Nephron (organoid): ENCODE results near the gene NAV2.

ENCODE experiments used
- H3K27ac Mint-ChIP-seq, 3 experiments: 2 replicates each; pipeline ENCODE4 v1.8.0; 2020; ENCODE audit warnings: mixed read lengths in 3 of 3, mild to moderate bottlenecking in 2 of 3, moderate library complexity in 1 of 3
- H3K27me3 Mint-ChIP-seq: 2 replicates; pipeline ENCODE4 v1.8.0; 2021; ENCODE audit warnings: low read depth, mild to moderate bottlenecking, moderate library complexity, mixed read lengths
- H3K36me3 Mint-ChIP-seq: 2 replicates; pipeline ENCODE4 v1.8.0; 2020; ENCODE audit warnings: low read depth, mixed read lengths
- H3K4me1 Mint-ChIP-seq: 2 replicates; pipeline ENCODE4 v1.8.0; 2020; ENCODE audit warnings: mixed read lengths
- H3K4me3 Mint-ChIP-seq, 3 experiments: 2 replicates each; pipeline ENCODE4 v1.8.0; 2020; ENCODE audit warnings: mild to moderate bottlenecking in 3 of 3, mixed read lengths in 3 of 3, moderate library complexity in 2 of 3
- H3K9me3 Mint-ChIP-seq: 2 replicates; pipeline ENCODE4 v1.8.0; 2020; ENCODE audit warnings: mixed read lengths
- CTCF ChIP-seq, 3 experiments: fragments of 200-600 bp; sonication (generic); IDR thresholded peaks; one replicate each; pipeline ENCODE4 v1.5.0; 2021; ENCODE audit warnings: antibody characterized with exemption in 3 of 3; ENCODE audit not compliant: unreplicated experiment in 3 of 3

Gene NAV2

DNA sequence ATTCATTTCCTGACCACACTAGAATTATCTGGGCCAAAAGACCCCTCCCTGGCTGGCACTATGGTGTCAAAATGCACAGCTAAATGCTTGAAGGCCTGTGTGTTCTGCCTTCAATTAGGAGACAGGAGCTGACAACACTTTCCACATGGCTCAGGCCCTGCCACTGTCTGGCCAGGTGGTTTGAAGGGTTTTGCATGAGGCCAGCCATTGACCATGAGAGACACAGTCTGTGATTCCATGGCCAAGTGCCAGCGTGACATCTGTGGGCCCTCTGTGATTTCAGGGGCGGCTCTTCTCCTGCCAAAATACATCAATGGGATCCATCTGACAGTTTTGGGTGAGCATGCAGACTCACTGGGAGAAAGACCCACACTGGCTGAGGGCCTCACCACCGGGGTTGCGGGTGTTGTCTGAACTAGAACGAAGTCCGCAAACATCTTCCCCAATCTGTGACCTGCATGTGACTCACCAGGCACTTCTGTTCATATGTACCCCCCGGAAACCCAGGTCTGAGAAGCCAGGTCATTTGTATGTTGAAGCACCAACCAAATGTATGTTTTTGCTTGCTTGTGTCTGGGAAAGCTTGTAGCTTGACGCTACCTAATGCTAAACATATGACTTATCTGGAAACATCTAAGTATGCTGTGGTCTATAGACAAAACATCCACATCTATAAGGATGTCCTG, 20.7 kb upstream of the NAV2 start:
- H3K4me3 Mint-ChIP-seq, result no peak overlapping the region
- H3K36me3 Mint-ChIP-seq, result no peaks in the 10 kb centered on the region
- no peak overlapping the region for H3K27ac Mint-ChIP-seq
- no peak for TF ChIP-seq CTCF (IDR thresholded peaks at IDR 0.05; ENCODE audit: unreplicated experiment in 3 of 3)
- H3K27me3 Mint-ChIP-seq, result peaks cover 15% of the 10 kb centered on the region
- no peaks in the 10 kb centered on the region for H3K9me3 Mint-ChIP-seq
- peaks cover 8% of the 10 kb centered on the region for H3K4me1 Mint-ChIP-seq

GRCh38 chr11:19693146-19693545, 19.5 kb upstream of the NAV2 start:
- no peaks in the 10 kb centered on the region for H3K36me3 Mint-ChIP-seq
- H3K9me3 Mint-ChIP-seq, result no peaks in the 10 kb centered on the region

GRCh38 chr11:19694796-19695345, 17.8 kb upstream of the NAV2 start:
- H3K36me3 Mint-ChIP-seq, result no peaks in the 10 kb centered on the region
- peaks cover 16% of the 10 kb centered on the region for H3K4me1 Mint-ChIP-seq
- no peaks in the 10 kb centered on the region for H3K9me3 Mint-ChIP-seq
- H3K4me3 Mint-ChIP-seq, result no peak overlapping the region
- peaks cover 24% of the 10 kb centered on the region for H3K27me3 Mint-ChIP-seq
- H3K27ac Mint-ChIP-seq, result no peak overlapping the region
- no peak for TF ChIP-seq CTCF (IDR thresholded peaks at IDR 0.05; ENCODE audit: unreplicated experiment in 3 of 3)

More at GRCh38 chr11:19693146-19693545, 19.5 kb upstream of the NAV2 start:
- peaks cover 15% of the 10 kb centered on the region for H3K4me1 Mint-ChIP-seq
- H3K27ac Mint-ChIP-seq, result no peak overlapping the region
- no peak for TF ChIP-seq CTCF (IDR thresholded peaks at IDR 0.05; ENCODE audit: unreplicated experiment in 3 of 3)
- H3K4me3 Mint-ChIP-seq, result no peak overlapping the region
- H3K27me3 Mint-ChIP-seq, result peaks cover 20% of the 10 kb centered on the region

DNA sequence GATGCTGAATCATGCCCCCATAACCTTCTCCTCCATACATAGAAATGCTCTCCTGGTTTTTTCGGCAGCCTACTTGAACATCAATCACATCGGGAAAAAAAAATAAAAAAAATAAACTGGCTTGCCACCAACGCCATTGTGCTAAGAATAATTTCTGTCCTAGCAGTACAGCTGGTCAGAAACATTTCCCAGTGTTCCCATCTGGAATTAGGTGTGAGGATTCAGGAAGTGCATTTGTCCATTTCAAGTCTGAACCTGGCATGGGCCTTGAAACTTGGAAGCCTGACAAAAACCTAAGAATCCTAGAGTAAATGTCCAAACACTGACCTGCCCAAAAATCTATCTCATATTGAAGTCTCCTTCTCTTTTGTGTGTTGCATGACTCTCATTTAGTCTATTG, 16.6 kb upstream of the NAV2 start:
- no peak for TF ChIP-seq CTCF (IDR thresholded peaks at IDR 0.05; ENCODE audit: unreplicated experiment in 3 of 3)
- no peak overlapping the region for H3K4me3 Mint-ChIP-seq
- peaks cover 16% of the 10 kb centered on the region for H3K4me1 Mint-ChIP-seq
- H3K27ac Mint-ChIP-seq, result no peak overlapping the region
- H3K27me3 Mint-ChIP-seq, result peaks cover 28% of the 10 kb centered on the region
- H3K36me3 Mint-ChIP-seq, result no peaks in the 10 kb centered on the region
- no peaks in the 10 kb centered on the region for H3K9me3 Mint-ChIP-seq

- H3K4me3 Mint-ChIP-seq, result no peak overlapping the region
Measured at GRCh38 chr11:19696904-19697303, 15.7 kb upstream of the NAV2 start.

More at GRCh38 chr11:19696904-19697303, 15.7 kb upstream of the NAV2 start:
- Mint-ChIP-seq H3K27ac (no peak overlapping the region), H3K4me1 (peaks cover 16% of the 10 kb centered on the region), H3K27me3 (peaks cover 34% of the 10 kb centered on the region), H3K9me3 (no peaks in the 10 kb centered on the region), H3K36me3 (no peaks in the 10 kb centered on the region)
- TF ChIP-seq CTCF (IDR thresholded peaks at IDR 0.05; ENCODE audit: unreplicated experiment in 3 of 3), result no peak
